Body of pancreas (tissue), 4 donors: Measurements from ENCODE around the gene GALP. TPM values are rescaled to one million over a fixed set of nuclear protein-coding genes. Genes with fewer than 3 reads are reported as not detected.

Experiments
- ATAC-seq: fragments of 150-250 bp; one replicate; pipeline ENCODE4 v1.9.1; 2016
- DNase-seq, 4 donors: peaks; one replicate each; pipeline ENCODE4 v3.0.0-alpha.2; 2019
- H3K27ac ChIP-seq, 4 donors: fragments of 200-600 bp; sonication (generic); 1 replicate in 3 of 4; 2 replicates in 1 of 4; pipeline versions ENCODE4 v1.5.1 to v1.6.1; 2016 to 2019; ENCODE audit warnings: mild to moderate bottlenecking in 1 of 4, mixed read lengths in 1 of 4, moderate library complexity in 1 of 4
- H3K27me3 ChIP-seq, 2 donors: fragments of 200-600 bp; sonication (generic); one replicate each; pipeline ENCODE4 v1.6.0; 2016; ENCODE audit warnings: mild to moderate bottlenecking in 1 of 2
- H3K36me3 ChIP-seq, 2 donors: fragments of 200-600 bp; sonication (generic); replicated peaks in 1 of 2; 2 replicates each; pipeline ENCODE4 v1.5.1; 2016; ENCODE audit warnings: low read depth in 2 of 2; ENCODE audit not compliant: insufficient read depth in 1 of 2
- H3K4me1 ChIP-seq: fragments of 200-600 bp; sonication (generic); one replicate; pipeline ENCODE4 v1.6.0; 2016
- H3K4me3 ChIP-seq, 2 donors: fragments of 200-600 bp; sonication (generic); 1 replicate in 1 of 2; 2 replicates in 1 of 2; pipeline ENCODE4 v1.5.1; 2016 to 2019
- H3K9me3 ChIP-seq, 3 donors: fragments of 200-600 bp; sonication (generic); 1 replicate in 2 of 3; 2 replicates in 1 of 3; pipeline ENCODE4 v1.5.1; 2016
- POLR2A ChIP-seq, 3 donors: fragments of 450-650 bp; IDR thresholded peaks; one replicate each; pipeline ENCODE4 v1.6.1; 2016; ENCODE audit warnings: antibody characterized with exemption in 3 of 3, mild to moderate bottlenecking in 2 of 3
- WGBS, 2 donors: methylation state at CpG; one replicate each; pipeline ENCODE4 v1.1.5; 2017; 5-methylcytosine and 5-hydroxymethylcytosine counted together
- intact Hi-C: fragments of 100-400 bp; cut with DNase I; formaldehyde crosslinking; loops from one replicate; pipeline ENCODE4 v1.15.1; 2023
- total RNA-seq, 2 donors: library from RNA; depleted of rRNA; stranded (reverse); fragments of >200 nt; gene quantifications; one replicate each; pipeline ENCODE4 v1.1.0, GENCODE V29; 2016
- TF ChIP-seq, protein P1 (sequence below), 7 experiments: fragments of 450-650 bp in 4 of 7; fragments of 200-600 bp in 3 of 7; sonication (generic) in 3 of 7; IDR thresholded peaks; one replicate each; pipeline ENCODE4 v1.5.1; 2016 to 2019; ENCODE audit warnings: antibody characterized with exemption in 7 of 7

The GALP gene
- total RNA-seq, 2 donors from 2014 or later = not detected

GRCh38 chr19:56142897-56143434, 32.8 kb upstream of the GALP start:
- 62 to 66% methylated on average over 2 to 4 of the region's 4 CpGs for WGBS, 2 donors
- Histone ChIP-seq H3K27ac (peak overlapping the region; percentile 93 to 98 (median 96)), H3K4me3 (no peak overlapping the region), H3K4me1 (peaks cover 90% of the 10 kb centered on the region), H3K27me3 (no peaks in the 10 kb centered on the region), H3K36me3 (no peaks in the 10 kb centered on the region), H3K9me3 (no peaks in the 10 kb centered on the region)
- no peak for TF ChIP-seq POLR2A (IDR thresholded peaks at IDR 0.05)
- TF ChIP-seq, protein P1, sequence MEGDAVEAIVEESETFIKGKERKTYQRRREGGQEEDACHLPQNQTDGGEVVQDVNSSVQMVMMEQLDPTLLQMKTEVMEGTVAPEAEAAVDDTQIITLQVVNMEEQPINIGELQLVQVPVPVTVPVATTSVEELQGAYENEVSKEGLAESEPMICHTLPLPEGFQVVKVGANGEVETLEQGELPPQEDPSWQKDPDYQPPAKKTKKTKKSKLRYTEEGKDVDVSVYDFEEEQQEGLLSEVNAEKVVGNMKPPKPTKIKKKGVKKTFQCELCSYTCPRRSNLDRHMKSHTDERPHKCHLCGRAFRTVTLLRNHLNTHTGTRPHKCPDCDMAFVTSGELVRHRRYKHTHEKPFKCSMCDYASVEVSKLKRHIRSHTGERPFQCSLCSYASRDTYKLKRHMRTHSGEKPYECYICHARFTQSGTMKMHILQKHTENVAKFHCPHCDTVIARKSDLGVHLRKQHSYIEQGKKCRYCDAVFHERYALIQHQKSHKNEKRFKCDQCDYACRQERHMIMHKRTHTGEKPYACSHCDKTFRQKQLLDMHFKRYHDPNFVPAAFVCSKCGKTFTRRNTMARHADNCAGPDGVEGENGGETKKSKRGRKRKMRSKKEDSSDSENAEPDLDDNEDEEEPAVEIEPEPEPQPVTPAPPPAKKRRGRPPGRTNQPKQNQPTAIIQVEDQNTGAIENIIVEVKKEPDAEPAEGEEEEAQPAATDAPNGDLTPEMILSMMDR (IDR thresholded peaks at IDR 0.05) = no peak
- intact Hi-C loops = no loop called here
- no peak for DNase-seq
- no peak for ATAC-seq

- TF ChIP-seq, protein P1 (IDR thresholded peaks at IDR 0.05) = no peak
- no peak for TF ChIP-seq POLR2A (IDR thresholded peaks at IDR 0.05)
- 26 to 48% methylated on average over 4 to 6 of the region's 6 CpGs for WGBS, 2 donors
- intact Hi-C loops = no loop called here
- ATAC-seq (no peak), DNase-seq (peak; percentile 47 to 73 (median 64))
- Histone ChIP-seq H3K9me3 (no peaks in the 10 kb centered on the region), H3K27me3 (no peaks in the 10 kb centered on the region), H3K27ac (peak overlapping the region; percentile 56 to 98 (median 94)), H3K4me1 (peaks cover 78% of the 10 kb centered on the region), H3K4me3 (no peak overlapping the region), H3K36me3 (no peaks in the 10 kb centered on the region)
Measured at GRCh38 chr19:56144376-56144775, 31.4 kb upstream of the GALP start.

GRCh38 chr19:56144831-56145230, 31.0 kb upstream of the GALP start:
- intact Hi-C loops = loop anchor here (5.0 kb wide), 1 partner anchor 38 kb away; no protein-coding TSS in a partner anchor
- H3K9me3 ChIP-seq = no peaks in the 10 kb centered on the region
- peak in 1 of 4 donors; percentile 42 for DNase-seq
- H3K27ac ChIP-seq = peak overlapping the region; percentile 56 to 98 (median 94)
- 73 to 82% methylated on average over 10 to 12 of the region's 12 CpGs for WGBS, 2 donors
- no peak for ATAC-seq
- H3K36me3 ChIP-seq = peaks cover 0 to 2% of the 10 kb centered on the region in 2 donors
- peaks cover 73% of the 10 kb centered on the region for H3K4me1 ChIP-seq
- H3K4me3 ChIP-seq = no peak overlapping the region
- TF ChIP-seq, protein P1 (IDR thresholded peaks at IDR 0.05) = no peak
- no peak for TF ChIP-seq POLR2A (IDR thresholded peaks at IDR 0.05)
- no peaks in the 10 kb centered on the region for H3K27me3 ChIP-seq

GRCh38 chr19:56145698-56146097, 30.1 kb upstream of the GALP start:
- no peaks in the 10 kb centered on the region for H3K9me3 ChIP-seq
- H3K27ac ChIP-seq = peak overlapping the region; percentile 40 to 98 (median 94)
- intact Hi-C loops = loop anchor here (5.0 kb wide), 1 partner anchor 38 kb away; no protein-coding TSS in a partner anchor
- TF ChIP-seq, protein P1 (IDR thresholded peaks at IDR 0.05) = peak in 1 of 7 experiments; percentile 3
- TF ChIP-seq POLR2A (IDR thresholded peaks at IDR 0.05) = peak in 2 of 3 donors; percentile 57 to 73
- 49 to 71% methylated on average over 4 to 10 of the region's 10 CpGs for WGBS, 2 donors
- peak; percentile 60 to 84 (median 68) for DNase-seq
- ATAC-seq = no peak
- peaks cover 66% of the 10 kb centered on the region for H3K4me1 ChIP-seq
- H3K27me3 ChIP-seq = no peaks in the 10 kb centered on the region
- H3K4me3 ChIP-seq = no peak overlapping the region
- peaks cover 0 to 2% of the 10 kb centered on the region in 2 donors for H3K36me3 ChIP-seq

- Histone ChIP-seq H3K27me3 (no peaks in the 10 kb centered on the region), H3K9me3 (no peaks in the 10 kb centered on the region), H3K4me3 (no peak overlapping the region), H3K4me1 (peaks cover 68% of the 10 kb centered on the region), H3K27ac (peak overlapping the region; percentile 58 to 98 (median 94)), H3K36me3 (peaks cover 0 to 2% of the 10 kb centered on the region in 2 donors)
- DNase-seq (peak; percentile 57 to 73 (median 68)), ATAC-seq (peak; percentile 21)
- intact Hi-C loops = loop anchor here (5.0 kb wide), 1 partner anchor 40 kb away; no protein-coding TSS in a partner anchor
- WGBS, 2 donors = 46 to 57% methylated on average over 2 to 28 of the region's 31 CpGs
- TF ChIP-seq, protein P1 (IDR thresholded peaks at IDR 0.05) = no peak
- TF ChIP-seq POLR2A (IDR thresholded peaks at IDR 0.05) = peak in 2 of 3 donors; percentile 52 to 53
Measured at GRCh38 chr19:56146904-56147303, 28.9 kb upstream of the GALP start.
